Medulla oblongata (tissue), 1 donor: ENCODE measurements around the gene IRF5.
A peak's percentile ranks its signal among the peaks of the same experiment; 100 is the strongest.

Experiments
- DNase-seq: peaks from one replicate; pipeline ENCODE4 v3.0.0-alpha.2; 2015; ENCODE audit errors: extremely low spot score

IRF5 gene

DNA sequence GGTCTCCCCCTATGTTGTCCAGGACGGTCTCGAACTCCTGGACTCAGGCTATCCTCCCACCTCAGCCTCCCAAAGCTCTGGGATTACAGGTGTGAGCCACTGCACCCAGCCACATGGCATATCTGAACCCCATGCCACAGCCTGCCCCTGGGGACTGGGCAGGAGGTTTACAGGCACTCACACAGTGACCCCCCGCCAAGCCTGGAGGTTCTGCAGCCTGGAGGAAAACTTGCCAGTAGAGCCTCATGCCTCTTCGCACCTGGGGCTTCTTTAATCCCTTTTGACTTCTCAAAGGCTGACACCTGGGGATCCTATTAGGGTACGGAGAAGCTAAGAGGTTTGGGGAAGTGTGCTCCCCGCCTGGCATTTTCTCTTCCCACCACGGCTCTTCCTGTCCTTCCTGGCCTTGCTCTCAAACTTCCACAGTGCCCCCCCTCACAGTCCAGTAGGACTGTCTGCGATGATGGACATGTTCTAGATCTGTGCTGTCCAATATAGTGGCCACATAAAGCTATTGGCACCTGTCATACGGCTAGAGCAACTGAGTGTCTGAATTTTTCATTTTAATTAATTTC, 15.8 kb upstream of the IRF5 start:
- DNase-seq = no peak

GRCh38 chr7:128922496-128923410, 15.0 kb upstream of the IRF5 start:
- DNase-seq = no peak

GRCh38 chr7:128923411-128923800, 14.3 kb upstream of the IRF5 start:
- no peak for DNase-seq

- DNase-seq = no peak
These were observed 12.8 kb upstream of the IRF5 start for GRCh38 chr7:128924707-128925588.

DNA sequence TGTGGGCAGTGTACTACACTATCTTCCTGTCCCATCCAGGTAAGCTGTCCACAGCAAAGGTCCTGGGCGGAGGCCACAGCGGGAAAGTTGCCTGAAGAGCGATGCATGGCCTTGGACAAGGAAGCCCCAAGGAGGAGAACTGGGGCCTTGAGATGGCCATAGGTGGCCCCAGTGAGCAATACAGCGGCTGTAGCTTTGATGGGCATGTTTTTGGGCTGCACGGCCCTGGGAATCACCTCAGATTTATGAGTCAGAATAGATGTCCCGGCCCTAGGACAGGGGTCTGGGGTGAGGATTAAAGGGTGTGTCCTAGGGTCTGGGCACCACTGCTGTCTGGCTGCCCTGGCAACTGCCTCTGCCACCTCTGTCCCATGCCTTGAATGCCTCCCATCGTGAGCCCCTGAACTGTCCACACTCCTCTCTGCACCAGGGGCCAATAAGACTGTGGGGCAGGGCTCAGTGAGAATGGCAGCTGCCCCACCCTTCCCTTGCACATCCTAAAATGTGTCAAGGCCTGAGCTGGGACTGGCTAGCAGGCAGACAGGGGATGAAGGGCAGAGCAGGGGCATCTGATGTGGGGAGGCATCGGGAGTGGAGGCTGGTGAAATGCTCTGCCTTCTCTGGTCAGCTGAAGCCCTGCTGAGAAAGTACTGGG, 9.4 kb upstream of the IRF5 start:
- DNase-seq = no peak

DNA sequence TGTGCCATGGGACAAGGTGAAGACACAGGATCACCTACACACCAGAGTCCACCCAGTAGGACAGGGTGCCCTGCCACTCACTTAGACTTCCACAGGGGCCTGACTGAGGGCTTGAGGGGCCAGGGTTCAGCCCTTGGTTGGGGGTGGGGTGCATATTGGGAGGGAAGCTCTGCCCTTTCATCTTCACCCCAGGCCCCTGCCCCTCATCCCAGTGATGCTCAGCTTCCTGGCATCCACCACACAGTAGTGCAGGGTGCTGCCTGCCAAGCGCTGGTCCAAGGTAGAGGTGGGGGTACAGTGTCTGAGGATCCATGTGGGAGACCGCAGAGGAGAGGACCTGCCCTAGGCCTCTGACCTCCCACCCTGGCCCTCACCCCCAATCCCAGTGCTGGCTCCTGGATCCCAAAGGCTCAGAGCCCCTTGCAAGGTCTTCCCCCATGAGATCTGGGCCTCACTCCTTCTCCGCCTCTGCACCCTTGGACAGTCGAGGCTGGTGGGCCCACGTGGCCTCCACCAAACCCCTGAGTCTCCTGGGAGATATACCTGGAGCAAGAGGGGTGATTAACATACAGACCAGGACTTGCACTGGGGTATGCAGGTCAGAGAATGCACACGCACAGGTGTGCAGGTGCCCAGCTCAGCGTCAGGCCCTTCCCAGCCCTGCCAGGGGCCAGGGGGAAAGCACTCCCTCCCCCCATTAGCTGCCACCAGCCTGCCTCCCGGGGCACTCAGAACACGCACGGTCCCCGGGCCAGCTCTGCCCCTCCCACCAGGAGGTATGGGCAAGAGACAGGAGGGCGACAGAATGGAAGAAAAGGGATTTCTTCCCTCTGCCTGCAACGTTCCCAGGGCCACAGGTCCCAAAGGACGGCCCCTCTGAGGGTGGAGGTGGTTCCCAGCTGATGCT, 8.6 kb upstream of the IRF5 start:
- DNase-seq = no peak

- no peak for DNase-seq
These were observed 6.4 kb upstream of the IRF5 start for GRCh38 chr7:128931190-128931798.

DNA sequence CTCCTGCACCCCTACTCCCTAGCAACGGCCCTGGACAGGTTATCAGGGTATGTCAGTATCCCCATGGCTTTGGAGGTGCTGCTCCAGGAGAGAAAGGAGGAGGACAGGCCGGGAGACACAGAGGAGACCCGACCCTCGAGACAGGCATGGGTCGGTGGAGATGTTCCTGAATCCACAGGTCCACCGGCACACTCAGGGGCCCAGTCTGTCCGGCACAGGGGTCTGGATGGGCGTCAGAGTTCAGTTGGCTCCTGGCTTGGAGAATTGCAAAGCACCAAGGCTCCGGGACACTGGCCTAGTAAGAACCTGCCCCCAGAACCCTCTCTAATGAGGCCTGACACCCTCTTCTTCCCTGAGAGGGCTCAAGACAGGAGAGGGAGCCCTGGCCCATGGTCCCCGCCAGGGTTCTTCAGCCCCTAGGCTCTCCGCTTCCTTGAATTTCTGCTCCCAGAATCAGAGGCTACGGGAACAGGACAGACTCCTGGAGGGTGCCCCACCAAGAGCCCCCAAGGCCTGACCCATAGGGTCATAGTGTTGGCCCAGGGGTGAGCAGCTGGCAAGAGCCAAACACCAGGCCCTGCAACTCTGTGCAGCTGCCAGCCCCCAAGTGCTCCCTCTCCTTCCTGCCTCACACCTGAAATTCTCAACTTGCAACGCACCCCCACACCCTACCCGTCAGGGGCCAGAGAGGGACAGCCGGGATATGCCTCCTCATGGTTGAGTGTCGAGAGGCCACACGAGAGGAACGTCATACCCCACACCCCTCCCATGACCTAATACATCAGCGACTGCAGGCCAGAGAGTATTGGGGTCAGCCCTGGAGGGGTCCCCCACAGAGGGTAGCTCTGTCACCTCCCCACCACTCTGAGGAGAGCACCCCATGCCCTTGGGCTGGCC, 5.5 kb upstream of the IRF5 start:
- no peak for DNase-seq

- no peak for DNase-seq
These were observed 4.9 kb upstream of the IRF5 start for GRCh38 chr7:128932862-128933179.

GRCh38 chr7:128933180-128933891, 4.4 kb upstream of the IRF5 start:
- DNase-seq = peak; percentile 78

GRCh38 chr7:128934361-128935341, 3.1 kb upstream of the IRF5 start:
- peak; percentile 55 for DNase-seq

GRCh38 chr7:128935342-128935730, 2.4 kb upstream of the IRF5 start:
- peak; percentile 11 for DNase-seq

DNA sequence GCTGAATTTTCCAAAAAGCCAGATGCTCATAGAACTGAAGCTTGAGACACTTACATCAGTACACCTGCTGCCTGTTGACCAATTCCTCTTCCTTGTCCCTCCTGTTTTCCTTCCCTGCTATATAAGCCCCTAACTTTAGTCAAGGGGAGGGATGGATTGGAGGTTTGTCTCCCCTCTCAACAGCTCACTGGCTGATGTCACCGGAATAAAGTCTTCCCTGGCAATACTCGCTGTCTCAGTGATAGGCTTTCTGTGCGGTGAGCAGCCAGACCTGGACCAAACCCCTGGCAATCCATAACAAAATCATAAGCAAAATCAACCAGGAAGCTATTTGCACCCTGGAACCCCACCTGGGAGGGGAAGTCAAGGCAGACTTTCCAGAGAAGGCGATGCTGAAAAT, 929 bp upstream of the IRF5 start:
- DNase-seq = no peak

- no peak for DNase-seq
These were observed 468 bp upstream of the IRF5 start for GRCh38 chr7:128937271-128937646.

DNA sequence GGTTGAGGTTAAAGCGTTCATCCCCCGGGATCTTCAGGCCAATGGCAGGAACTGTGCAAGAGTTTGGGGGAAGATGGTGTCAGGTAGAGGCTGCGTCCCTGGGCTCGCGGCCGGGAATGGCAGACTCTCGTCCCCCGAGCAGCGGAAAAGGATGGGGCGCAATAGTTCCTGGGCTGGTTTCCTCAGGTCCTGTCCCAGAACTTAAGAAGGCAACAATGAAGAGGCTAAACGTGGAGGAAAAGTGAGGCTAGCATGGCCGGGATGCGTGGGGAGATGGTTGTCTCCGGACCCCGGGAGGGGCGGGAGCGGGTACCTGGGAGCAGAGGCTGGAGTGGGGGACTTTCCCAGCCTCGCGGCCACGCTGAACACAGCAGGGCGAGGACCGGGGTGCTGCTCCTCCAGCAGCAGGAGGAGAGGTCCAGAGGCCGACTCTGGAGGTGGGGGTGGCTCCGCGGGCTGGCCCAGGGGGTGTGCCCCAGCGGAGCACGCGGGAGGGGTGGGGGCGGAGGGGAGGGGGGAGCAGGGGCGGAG, 882 bp downstream of the IRF5 start:
- peak; percentile 12 for DNase-seq

GRCh38 chr7:128939075-128939860, 1.5 kb downstream of the IRF5 start:
- peak; percentile 47 for DNase-seq
